WERI-Rb-1 (cell line): ENCODE results near the gene HDAC4.

Experiments
- DNase-seq: peaks from one replicate; pipeline ENCODE4 v3.0.0-alpha.2; 2020
- H3K27ac ChIP-seq: fragments of 250-450 bp; sonication (Bioruptor Pico); 2 replicates; pipeline ENCODE4 v1.5.1; 2020; ENCODE audit warnings: mild to moderate bottlenecking, moderate library complexity
- H3K27me3 ChIP-seq: fragments of 250-450 bp; sonication (Bioruptor Pico); 2 replicates; pipeline ENCODE4 v1.5.1; 2021; ENCODE audit warnings: mild to moderate bottlenecking, low read depth, moderate library complexity; ENCODE audit not compliant: insufficient read depth, severe bottlenecking
- H3K36me3 ChIP-seq: fragments of 250-450 bp; sonication (Bioruptor Pico); 2 replicates; pipeline ENCODE4 v1.5.1; 2020; ENCODE audit warnings: mild to moderate bottlenecking, moderate library complexity
- H3K4me3 ChIP-seq: 2 replicates; pipeline ENCODE4 v1.5.1; 2011; ENCODE audit warnings: low read depth, mild to moderate bottlenecking, control low read depth, low read length
- H3K9me3 ChIP-seq: fragments of 250-450 bp; sonication (Bioruptor Pico); 2 replicates; pipeline ENCODE4 v1.5.1; 2021; ENCODE audit warnings: mild to moderate bottlenecking, moderate library complexity; ENCODE audit not compliant: severe bottlenecking
- TF ChIP-seq, protein P1 (sequence below): IDR thresholded peaks from 2 replicates; pipeline ENCODE4 v1.5.1; 2011; ENCODE audit warnings: low read depth, mild to moderate bottlenecking, control low read depth, inconsistent platforms, low read length

HDAC4 gene

DNA sequence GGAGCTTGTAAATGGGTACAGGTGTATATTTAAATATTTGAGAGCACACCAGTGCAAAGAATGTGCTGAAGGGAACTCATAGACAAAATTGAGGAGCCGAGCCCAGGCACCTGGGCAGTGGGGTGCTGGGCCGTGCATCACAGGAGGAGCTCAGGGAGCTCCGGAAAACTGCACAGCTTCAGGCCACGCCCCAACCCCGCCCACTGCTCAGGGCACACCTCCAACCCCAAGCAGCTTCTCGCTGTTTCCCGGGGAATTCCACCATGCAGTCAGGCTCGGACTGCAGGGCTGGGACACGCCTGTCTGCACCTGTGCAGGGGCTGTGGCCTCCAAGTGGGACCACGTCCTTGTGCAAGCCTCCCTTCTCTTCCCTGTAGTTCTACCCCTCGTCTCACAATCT is 243.0 kb downstream of the HDAC4 start:
- TF ChIP-seq, protein P1, sequence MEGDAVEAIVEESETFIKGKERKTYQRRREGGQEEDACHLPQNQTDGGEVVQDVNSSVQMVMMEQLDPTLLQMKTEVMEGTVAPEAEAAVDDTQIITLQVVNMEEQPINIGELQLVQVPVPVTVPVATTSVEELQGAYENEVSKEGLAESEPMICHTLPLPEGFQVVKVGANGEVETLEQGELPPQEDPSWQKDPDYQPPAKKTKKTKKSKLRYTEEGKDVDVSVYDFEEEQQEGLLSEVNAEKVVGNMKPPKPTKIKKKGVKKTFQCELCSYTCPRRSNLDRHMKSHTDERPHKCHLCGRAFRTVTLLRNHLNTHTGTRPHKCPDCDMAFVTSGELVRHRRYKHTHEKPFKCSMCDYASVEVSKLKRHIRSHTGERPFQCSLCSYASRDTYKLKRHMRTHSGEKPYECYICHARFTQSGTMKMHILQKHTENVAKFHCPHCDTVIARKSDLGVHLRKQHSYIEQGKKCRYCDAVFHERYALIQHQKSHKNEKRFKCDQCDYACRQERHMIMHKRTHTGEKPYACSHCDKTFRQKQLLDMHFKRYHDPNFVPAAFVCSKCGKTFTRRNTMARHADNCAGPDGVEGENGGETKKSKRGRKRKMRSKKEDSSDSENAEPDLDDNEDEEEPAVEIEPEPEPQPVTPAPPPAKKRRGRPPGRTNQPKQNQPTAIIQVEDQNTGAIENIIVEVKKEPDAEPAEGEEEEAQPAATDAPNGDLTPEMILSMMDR, result no peak

DNA sequence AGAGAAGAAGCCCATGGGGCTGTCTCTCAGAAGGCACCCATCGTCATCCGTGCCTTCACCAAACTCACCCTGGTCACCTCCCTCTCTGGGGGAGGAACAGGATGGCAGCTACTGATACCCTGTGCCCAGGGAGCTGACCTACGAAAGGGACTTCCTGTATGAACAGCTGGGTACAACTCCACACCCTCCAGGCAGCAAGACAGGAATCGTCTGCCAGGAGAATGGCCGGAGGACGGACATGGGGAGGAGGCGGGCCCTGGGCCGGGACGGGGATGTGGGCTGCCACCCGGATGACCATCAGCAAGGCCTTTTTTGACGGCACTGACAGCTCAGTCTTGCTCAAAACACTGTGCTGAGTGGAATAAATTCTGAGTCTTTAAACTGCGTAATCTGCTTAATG is 243.6 kb downstream of the HDAC4 start:
- TF ChIP-seq, protein P1, result no peak
- H3K36me3 ChIP-seq, result no peaks in the 10 kb centered on the region
- DNase-seq, result no peak
- H3K9me3 ChIP-seq, result no peaks in the 10 kb centered on the region
- no peak overlapping the region for H3K27ac ChIP-seq
- no peak overlapping the region for H3K4me3 ChIP-seq
- H3K27me3 ChIP-seq, result no peaks in the 10 kb centered on the region

More for the DNA sequence above, 243.0 kb downstream of the HDAC4 start:
- DNase-seq, result peak; percentile 19
- Histone ChIP-seq H3K4me3 (no peak overlapping the region), H3K27me3 (no peaks in the 10 kb centered on the region), H3K27ac (no peak overlapping the region), H3K9me3 (no peaks in the 10 kb centered on the region), H3K36me3 (no peaks in the 10 kb centered on the region)

DNA sequence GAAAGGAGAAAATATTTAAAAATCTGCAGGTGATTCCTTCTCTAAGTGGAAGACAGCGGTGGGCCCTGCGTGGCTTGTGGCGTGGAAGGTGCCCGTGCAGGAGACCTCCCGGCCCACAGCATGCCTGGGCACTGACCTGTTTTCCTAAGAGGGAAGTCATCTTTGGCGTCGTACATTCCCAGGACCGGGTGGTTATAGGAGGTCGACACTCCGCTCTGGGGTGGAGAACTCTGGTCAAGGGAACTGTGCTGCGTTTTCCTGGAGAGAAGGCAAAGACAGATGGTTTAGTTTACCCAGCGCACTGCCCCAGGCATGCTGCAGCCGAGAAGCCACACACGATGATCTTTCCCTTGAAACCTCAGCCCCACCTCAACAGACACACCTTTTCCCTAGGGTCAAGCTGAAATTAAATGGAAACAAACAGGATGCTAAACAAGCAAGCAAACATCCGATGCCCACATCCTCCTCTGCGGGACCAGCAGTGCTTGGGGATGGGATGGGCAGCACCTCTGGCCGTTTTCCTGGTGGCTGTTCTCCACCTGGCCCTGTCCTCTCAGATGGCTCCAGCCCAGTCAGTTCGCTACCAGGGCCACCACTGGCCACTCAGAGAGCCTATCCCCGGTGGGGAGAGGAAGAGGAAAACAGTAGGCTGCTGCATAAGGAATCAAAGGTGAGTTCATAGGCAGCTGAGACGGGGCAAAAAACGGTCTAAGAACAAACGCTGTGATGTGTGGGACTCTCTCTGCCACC is 244.1 kb downstream of the HDAC4 start:
- H3K27me3 ChIP-seq, result no peaks in the 10 kb centered on the region
- H3K27ac ChIP-seq, result no peak overlapping the region
- no peaks in the 10 kb centered on the region for H3K36me3 ChIP-seq
- no peak overlapping the region for H3K4me3 ChIP-seq
- TF ChIP-seq, protein P1, result no peak
- DNase-seq, result no peak
- H3K9me3 ChIP-seq, result no peaks in the 10 kb centered on the region

DNA sequence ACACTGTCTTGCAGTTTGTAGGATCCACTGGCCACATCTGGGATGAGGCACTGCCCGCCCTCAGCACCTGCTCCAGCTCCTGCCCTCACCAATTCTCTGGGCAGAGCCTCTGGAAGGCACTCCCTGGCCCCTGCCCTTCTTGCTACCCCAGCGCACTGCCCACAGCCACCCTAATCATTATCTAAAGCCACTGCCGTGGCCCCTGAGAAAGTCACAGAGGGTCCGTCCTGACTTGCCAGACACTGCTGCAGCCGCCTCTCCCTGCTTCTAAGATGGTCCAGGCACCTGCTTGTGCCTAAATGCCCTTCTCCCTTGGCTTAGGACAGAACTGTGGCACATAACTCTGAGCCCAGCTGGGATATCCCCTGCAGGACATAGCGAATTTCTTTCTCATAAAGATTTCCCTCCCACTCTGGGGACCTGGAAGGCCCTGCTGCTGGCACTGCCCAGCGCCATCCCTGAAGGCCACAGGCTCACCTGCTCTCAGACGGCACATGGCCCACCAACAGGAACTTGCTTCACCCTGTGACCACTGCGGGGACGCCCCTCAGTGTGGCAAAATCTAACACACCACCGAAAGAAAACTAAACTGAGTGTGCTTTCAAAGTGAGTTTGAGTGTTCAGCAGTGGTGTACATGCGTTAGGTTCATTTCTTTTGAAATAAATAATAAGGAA is 244.9 kb downstream of the HDAC4 start:
- no peaks in the 10 kb centered on the region for H3K27me3 ChIP-seq
- TF ChIP-seq, protein P1, result no peak
- no peak for DNase-seq
- no peaks in the 10 kb centered on the region for H3K36me3 ChIP-seq
- no peak overlapping the region for H3K27ac ChIP-seq
- no peaks in the 10 kb centered on the region for H3K9me3 ChIP-seq
- no peak overlapping the region for H3K4me3 ChIP-seq

DNA sequence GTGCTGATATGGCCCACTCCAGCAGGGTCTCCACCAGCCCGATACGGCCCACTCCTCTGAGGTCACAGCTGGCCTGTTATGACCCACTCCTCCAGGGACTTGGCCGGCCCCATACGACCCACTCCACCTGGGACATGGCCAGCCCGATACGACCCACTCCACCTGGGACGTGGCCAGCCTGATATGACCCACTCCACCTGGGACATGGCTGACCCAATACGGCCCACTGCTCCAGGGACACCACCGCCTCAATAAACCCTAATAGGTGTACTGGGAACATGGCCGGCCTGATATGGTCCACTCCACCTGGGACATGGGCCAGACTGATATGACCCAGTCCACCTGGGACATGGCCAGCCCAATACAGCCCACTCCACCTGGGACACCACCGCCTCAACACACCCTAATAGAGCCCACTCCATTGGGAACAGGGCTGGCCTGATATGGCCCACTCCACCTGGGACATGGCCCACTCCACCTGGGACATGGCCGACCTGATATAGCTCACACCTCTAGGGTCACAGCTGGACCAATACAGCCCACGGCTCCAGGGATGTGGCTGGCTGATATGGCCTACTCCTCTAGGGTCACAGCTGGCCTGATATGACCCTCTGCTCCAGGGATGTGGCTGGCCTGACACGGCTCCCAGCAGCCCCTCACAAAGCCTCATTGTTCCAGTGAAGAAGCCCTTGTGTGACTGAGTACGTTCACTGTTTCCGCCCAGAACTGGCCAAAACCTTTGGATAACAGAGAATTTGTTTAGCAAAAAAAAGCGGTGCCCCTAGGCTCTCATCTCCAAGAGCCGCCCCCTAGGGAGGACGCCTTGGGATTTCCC is 245.6 kb downstream of the HDAC4 start:
- no peak for DNase-seq
- H3K27me3 ChIP-seq, result no peaks in the 10 kb centered on the region
- TF ChIP-seq, protein P1, result no peak
- no peaks in the 10 kb centered on the region for H3K9me3 ChIP-seq
- H3K4me3 ChIP-seq, result no peak overlapping the region
- no peak overlapping the region for H3K27ac ChIP-seq
- no peaks in the 10 kb centered on the region for H3K36me3 ChIP-seq
